Left ventricle myocardium inferior (tissue), 1 donor: ENCODE measurements around the gene CPSF7. TPM values are rescaled to one million over a fixed set of nuclear protein-coding genes. Genes with fewer than 3 reads are reported as not detected.

Source experiments
- DNase-seq: peaks from one replicate; pipeline ENCODE4 v3.0.0-alpha.2; 2020
- H3K27ac ChIP-seq: fragments of 200-600 bp; replicated peaks from 2 replicates; pipeline ENCODE4 v1.8.0; 2021
- H3K27me3 ChIP-seq: fragments of 200-600 bp; 2 replicates; pipeline ENCODE4 v1.8.0; 2021; ENCODE audit warnings: low read depth
- H3K36me3 ChIP-seq: fragments of 200-600 bp; 2 replicates; pipeline ENCODE4 v1.8.0; 2021
- H3K4me1 ChIP-seq: fragments of 200-600 bp; 2 replicates; pipeline ENCODE4 v1.8.0; 2021
- H3K4me3 ChIP-seq: fragments of 200-600 bp; 2 replicates; pipeline ENCODE4 v1.8.0; 2021; ENCODE audit warnings: mild to moderate bottlenecking, moderate library complexity
- H3K9me3 ChIP-seq: fragments of 200-600 bp; replicated peaks from 2 replicates; pipeline ENCODE4 v1.8.0; 2021
- intact Hi-C: fragments of 100-400 bp; cut with micrococcal nuclease; formaldehyde crosslinking; loops from one replicate; pipeline ENCODE4 v1.11.0; 2022
- total RNA-seq: library from RNA; stranded (reverse); fragmentation: NEBNext Ultra II Directional; extraction: Animal tissue kit (Norgen Biotek cat#: 25700); gene quantifications from one replicate; pipeline ENCODE4 v1.2.1, GENCODE V29; 2021
- TF ChIP-seq, protein P1 (sequence below): fragments of 200-600 bp; IDR thresholded peaks from 2 replicates; pipeline ENCODE4 v1.8.0; 2021; ENCODE audit warnings: antibody characterized with exemption, mild to moderate bottlenecking, borderline replicate concordance
- donor health status: DM: no; HTN: yes; CAD: no; lungs with severe emphysema.

Gene CPSF7
- total RNA-seq, 1 donor from 2014 or later: 39.9 TPM

DNA sequence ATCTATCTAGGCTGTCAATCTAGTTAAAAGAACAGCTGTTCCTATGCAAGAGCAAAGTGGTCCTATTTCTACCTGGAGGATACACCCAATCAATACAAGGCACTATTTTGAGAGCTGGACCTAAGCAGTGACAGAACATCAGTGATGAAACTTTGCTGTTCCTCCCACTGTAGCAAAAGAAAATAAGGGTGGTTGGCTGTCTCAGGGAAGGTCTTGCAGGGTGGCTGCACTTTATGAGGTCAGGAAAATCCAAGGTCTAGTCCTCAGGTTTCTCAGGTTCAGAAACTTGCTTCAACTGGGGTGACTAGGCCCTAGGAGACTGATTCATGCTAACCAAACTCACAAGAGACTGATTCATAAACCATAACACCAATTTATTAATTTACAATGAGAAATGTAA, 11.6 kb downstream of the CPSF7 start:
- TF ChIP-seq, protein P1, sequence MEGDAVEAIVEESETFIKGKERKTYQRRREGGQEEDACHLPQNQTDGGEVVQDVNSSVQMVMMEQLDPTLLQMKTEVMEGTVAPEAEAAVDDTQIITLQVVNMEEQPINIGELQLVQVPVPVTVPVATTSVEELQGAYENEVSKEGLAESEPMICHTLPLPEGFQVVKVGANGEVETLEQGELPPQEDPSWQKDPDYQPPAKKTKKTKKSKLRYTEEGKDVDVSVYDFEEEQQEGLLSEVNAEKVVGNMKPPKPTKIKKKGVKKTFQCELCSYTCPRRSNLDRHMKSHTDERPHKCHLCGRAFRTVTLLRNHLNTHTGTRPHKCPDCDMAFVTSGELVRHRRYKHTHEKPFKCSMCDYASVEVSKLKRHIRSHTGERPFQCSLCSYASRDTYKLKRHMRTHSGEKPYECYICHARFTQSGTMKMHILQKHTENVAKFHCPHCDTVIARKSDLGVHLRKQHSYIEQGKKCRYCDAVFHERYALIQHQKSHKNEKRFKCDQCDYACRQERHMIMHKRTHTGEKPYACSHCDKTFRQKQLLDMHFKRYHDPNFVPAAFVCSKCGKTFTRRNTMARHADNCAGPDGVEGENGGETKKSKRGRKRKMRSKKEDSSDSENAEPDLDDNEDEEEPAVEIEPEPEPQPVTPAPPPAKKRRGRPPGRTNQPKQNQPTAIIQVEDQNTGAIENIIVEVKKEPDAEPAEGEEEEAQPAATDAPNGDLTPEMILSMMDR: no peak
- intact Hi-C loops: no loop called here
- Histone ChIP-seq H3K36me3 (peaks cover 90% of the 10 kb centered on the region), H3K27me3 (no peaks in the 10 kb centered on the region), H3K27ac (peak overlapping the region; percentile 2), H3K4me3 (no peak overlapping the region), H3K4me1 (peaks cover 19% of the 10 kb centered on the region), H3K9me3 (no peaks in the 10 kb centered on the region)
- no peak for DNase-seq

DNA sequence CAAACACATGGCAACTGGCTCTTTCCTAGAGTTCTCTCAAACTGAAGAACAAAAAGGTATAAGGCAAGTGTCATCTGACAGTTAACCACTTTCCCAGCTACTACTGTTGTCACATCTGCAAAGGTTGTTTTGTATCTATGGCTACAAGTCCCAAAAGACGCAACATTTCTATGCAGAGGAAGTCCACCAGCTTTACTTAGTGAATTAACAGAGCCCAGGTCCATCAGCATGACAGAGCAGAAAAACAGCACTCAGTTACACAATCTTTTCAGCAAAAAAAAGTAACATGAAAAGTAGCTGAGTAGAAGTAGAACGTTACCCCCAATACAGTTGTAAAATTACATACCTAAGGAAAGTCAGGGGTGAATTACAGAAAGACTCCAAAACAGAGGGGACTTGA, 12.1 kb downstream of the CPSF7 start:
- no peak for DNase-seq
- TF ChIP-seq, protein P1: no peak
- no peaks in the 10 kb centered on the region for H3K9me3 ChIP-seq
- peaks cover 19% of the 10 kb centered on the region for H3K4me1 ChIP-seq
- no peaks in the 10 kb centered on the region for H3K27me3 ChIP-seq
- no peak overlapping the region for H3K4me3 ChIP-seq
- H3K27ac ChIP-seq: peak overlapping the region; percentile 2
- H3K36me3 ChIP-seq: peaks cover 94% of the 10 kb centered on the region
- intact Hi-C loops: no loop called here

DNA sequence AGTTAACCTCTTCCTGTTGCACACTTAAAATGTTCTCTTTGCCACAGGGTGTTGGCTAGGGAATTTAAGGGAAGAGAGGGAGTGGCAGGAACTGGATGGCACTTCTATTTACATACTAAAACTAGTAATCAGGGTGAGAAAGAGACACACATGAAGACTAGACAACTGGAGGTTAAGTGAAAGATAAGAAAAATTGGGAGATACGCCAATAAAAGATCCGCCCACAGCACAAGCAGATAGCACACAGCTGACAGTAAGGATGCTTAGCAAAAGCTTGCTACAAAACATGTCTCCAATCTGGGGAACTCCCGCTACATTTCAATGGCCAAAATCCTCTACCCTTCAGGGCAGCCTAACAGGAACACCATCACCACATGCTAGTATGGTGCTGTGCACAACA, 12.8 kb downstream of the CPSF7 start:
- no peak for DNase-seq
- Histone ChIP-seq H3K36me3 (peaks cover 96% of the 10 kb centered on the region), H3K4me1 (peaks cover 19% of the 10 kb centered on the region), H3K27me3 (no peaks in the 10 kb centered on the region), H3K27ac (no peak overlapping the region), H3K9me3 (no peaks in the 10 kb centered on the region), H3K4me3 (no peak overlapping the region)
- TF ChIP-seq, protein P1: no peak
- intact Hi-C loops: no loop called here

DNA sequence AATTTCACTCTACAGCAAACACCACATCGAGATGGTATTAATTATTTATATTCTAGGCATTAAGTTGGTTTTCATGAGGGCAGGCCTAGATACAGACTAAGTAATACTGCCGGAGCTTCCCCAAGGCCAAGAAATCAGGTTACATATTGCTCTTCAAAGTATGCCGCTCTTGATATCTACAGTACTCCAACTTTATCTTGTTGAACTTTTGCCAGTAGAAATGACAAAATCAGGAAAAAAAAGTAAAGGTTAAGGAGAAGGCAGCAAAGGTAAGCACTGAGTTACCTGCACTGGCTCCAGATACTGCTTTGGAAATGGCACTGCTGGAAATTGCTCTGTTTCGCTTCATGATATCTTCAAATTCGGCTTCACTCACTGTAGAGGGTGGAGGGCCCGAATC, 14.4 kb downstream of the CPSF7 start:
- no peak for DNase-seq
- Histone ChIP-seq H3K9me3 (no peaks in the 10 kb centered on the region), H3K27me3 (no peaks in the 10 kb centered on the region), H3K36me3 (peaks cover 96% of the 10 kb centered on the region), H3K4me1 (peaks cover 19% of the 10 kb centered on the region), H3K27ac (no peak overlapping the region), H3K4me3 (no peak overlapping the region)
- TF ChIP-seq, protein P1: no peak
- intact Hi-C loops: no loop called here

DNA sequence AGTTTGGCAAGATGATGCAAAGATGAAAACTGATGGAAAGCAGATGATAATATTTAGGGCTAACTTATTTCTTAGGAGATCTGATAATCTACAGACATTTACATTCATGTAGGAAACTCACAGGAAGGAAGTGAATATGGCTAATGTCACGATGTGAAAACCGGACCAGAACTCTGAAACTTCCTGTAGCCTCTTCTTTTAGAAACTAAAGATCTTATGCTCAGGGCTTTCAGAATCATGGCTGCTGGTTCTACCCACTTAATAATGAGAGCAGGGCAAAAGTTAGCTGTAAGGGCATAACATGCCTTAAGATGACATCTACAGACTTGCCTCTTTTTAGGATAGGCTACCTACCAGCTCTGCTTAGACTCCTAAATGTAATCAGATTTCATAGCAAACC, 15.2 kb downstream of the CPSF7 start:
- no peak for DNase-seq
- Histone ChIP-seq H3K9me3 (no peaks in the 10 kb centered on the region), H3K27me3 (no peaks in the 10 kb centered on the region), H3K27ac (no peak overlapping the region), H3K4me1 (peaks cover 19% of the 10 kb centered on the region), H3K4me3 (no peak overlapping the region), H3K36me3 (peaks cover 96% of the 10 kb centered on the region)
- TF ChIP-seq, protein P1: no peak
- intact Hi-C loops: no loop called here

DNA sequence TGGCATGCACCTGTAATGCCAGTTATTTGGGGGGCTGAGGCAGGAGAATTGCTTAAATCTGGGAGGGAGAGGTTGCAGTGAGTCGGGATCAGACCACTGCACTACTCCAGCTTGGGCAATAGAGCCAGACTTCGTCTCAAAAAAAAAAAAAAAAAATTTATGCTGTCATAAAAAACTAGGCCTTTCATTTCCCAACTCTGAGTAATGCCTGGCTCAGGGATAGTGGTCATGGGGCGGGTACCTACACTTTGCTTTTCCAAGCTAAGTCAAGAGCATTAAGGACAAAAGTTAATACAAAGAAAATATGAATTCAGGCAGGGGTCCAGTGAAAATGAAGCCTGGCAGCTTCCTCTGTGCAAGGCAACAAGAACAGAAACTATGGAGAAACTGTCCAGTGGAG, 16.3 kb downstream of the CPSF7 start:
- intact Hi-C loops: no loop called here
- TF ChIP-seq, protein P1: no peak
- peaks cover 96% of the 10 kb centered on the region for H3K36me3 ChIP-seq

More for the DNA sequence above, 16.3 kb downstream of the CPSF7 start:
- H3K27ac ChIP-seq: no peak overlapping the region
- DNase-seq: no peak
- H3K4me1 ChIP-seq: peaks cover 18% of the 10 kb centered on the region
- no peaks in the 10 kb centered on the region for H3K9me3 ChIP-seq
- no peak overlapping the region for H3K4me3 ChIP-seq
- H3K27me3 ChIP-seq: no peaks in the 10 kb centered on the region
